TTC549 (cell line): ENCODE data around the gene PARD3.
"Not testable (repeated sequence)": the region's sequence is repeated elsewhere in the genome, so short reads cannot be mapped to it uniquely, and the experiment has no call there.

Experiments used
- FAIRE-seq: peaks from 2 replicates; lab custom pipeline; 2012; peaks lifted over from hg19 to GRCh38; lab: Jason Lieb, UNC

Gene PARD3

DNA sequence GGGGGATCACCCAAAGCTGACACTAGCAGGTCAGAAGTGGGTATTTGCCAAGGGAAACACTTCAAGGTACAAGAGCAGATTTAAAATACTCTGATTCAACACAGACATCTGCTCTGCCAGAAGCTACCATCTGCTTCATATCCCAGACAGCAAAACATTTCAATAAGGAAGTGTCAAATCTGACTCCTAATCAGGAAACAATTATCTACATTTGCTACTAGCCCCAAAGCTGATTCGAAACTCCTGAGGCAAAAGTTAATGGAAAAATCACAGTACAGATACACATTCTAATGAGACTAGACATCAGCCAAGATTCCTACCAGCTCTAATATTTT lies 48.9 kb downstream of the PARD3 start:
- no peak for FAIRE-seq

DNA sequence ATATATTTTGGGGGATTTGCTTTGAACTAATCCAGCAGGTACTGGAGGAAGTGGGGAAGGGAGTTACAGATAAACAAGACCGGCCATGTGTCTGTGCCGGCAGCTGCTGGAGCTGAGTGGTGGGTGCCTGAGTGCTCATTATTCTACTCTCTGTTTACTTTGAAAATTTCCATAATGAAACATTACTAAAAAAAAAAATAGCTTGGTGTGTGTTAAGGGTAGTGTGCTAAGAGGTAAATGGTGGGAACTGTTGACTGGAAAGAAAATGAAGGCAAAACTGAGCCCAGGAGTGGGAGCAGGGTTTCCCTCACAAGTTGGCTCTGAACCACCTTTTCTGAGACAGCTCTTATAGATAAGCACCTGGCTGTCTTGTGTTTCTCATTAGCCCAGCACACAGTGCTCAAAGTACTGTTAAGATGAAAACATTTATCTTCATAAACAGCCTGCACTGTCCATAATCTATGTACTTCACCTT lies 50.6 kb downstream of the PARD3 start:
- no peak for FAIRE-seq

DNA sequence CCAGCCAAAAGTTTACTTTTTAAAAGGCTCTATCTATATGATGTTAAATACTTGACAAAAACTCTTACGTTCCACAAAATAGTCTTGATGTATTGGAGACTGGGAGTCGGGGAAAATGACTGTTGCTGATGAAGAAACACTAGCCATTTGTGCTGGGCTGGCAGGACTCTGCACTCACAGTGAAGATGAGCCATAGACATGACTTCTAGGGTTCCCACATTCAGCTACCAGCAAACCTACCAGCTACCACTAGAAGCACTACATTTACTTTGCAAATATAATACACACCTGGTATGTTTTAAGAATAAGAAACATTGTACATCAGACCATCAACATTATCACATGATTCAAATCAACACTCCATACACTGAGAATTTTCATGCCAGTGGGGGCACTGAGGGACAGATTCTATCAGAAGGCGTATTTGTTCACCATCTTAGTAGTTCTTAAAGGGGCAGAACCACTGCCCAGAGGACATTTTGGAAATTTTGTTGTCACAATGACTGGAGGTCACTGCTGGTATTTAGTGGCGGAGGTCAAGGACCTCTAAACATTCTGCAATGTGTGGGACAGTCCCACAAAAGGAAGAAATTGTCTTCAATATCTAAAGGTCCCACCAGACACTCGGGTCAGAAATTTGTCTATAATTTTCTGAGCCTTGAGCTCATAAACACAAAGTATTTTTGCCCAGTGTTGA lies 52.3 kb downstream of the PARD3 start:
- no peak for FAIRE-seq

DNA sequence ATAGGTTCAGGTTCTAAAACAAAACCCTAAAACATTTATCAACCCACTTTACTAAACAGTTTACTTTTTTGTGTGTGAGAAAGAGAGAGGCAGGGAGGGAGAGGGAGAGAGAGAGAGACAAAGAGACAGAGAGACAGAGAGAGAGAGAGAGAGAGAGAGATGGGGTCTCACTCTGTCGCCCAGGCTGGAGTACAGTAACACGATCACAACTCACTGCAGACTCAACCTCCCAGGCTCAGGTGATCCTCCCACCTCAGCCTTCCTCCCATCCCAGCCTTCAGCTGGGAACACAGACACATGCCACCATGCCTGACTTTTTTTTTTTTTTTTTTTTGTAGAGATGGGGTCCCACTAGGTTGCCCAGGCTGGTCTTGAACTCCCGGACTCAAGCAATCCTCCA lies 52.9 kb downstream of the PARD3 start:
- FAIRE-seq = no peak

DNA sequence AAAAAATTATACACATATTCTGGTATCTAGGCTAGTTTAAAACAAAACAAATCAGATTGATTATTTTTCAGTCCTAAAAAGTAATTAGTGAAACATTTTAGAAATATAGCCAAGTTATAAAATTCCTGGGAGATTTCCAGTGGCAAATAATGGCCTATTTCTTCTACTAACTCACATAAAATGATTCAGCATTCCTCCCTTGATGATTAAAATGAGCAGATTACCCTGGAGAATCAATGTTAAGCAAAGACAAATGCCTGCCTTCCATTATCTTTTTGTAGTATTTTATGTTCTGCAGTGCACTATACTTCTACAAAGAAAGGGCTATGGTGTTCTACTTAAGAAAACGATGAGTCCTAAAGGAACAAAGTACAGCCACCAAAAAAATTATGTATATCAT lies 53.6 kb downstream of the PARD3 start:
- FAIRE-seq = no peak

DNA sequence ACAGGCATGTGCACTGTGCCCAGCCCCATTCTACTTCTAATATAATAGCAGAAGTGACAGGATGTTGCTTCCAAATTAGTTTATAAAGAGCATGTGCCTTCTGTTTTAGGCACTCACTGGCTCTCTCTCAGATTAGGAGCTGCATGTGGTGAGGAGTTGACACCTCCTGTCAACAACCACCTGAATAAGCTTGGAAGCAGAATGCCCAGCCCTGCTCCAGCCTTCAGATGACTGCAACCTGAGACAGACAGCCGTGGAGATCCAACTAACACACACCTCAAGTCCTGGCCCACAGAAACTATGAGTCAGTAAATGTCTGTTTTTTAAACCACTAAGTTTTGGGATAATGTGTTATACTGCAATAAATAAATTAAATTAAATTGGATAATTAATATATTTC lies 54.5 kb downstream of the PARD3 start:
- no peak for FAIRE-seq

DNA sequence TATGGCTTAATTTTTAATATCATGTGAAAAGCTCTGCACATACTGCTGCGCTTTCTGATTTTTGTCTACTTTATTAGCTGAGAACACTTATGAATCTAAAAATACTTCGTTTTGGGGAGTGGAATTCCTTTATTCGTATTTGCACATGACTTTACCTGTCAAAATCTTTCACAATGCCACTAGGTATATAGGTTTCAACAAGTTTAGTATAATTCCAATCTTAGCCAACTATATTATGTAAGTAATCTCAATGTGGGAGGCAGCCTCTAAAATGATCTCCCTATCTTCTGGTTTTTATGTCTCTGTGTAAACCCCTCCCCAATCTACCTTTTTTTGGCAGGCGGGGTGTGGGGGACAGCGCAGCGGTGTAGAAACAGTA lies 55.3 kb downstream of the PARD3 start:
- no peak for FAIRE-seq

DNA sequence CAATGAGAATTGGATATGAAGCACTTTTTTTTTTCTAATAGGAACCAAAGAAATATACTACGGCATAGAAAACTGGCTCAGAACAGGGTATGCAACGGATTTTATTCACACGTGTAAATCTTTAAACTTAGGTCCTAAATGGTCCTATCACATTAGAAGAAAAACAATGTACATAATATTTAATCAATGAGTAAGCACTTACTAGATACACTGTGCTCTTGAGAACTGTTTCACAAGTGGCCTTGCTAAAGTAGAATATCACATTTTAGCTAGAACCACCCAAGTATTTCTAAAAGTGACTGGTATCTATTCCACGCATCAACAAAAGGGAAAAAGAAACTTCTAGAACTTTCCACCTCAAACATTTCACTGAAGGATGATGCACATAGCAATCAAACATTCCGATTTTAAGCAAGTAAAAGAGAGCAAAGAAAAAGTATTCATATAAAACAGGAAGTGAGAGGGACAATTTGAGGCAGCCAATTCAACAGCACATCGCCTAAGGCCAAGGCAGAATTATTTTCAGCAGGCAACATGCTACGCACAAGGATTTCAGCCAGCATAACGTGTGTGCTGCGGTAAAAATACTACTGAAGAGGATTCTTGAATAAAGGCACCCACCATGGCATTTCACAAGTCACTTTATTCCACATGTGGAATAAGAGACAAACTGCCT lies 55.8 kb downstream of the PARD3 start:
- FAIRE-seq = no peak

DNA sequence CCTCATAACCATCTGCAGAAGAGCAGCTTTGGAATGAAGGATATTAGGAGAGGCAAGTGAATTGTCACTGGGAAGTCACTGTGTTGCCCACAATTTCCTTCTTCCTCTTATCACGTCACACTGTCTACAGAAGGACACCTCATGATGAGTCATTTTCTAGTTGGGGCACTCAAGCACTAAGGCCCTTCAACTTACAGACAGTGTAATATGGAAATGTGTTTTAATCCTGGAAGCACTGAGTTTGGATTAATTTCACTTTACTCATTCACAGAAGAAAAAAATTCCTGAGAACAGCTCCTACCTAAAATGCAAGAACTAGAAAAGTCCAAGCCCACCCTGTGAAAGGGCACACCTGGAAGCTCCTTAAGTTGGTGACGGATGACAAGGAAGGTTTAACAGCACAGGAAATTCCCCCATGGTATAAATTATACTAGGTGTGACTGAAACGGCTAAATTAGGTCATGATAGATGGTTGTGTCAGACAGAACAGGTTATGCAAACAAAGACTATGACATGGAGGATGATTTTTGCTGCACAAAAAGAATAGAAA lies 56.6 kb downstream of the PARD3 start:
- FAIRE-seq = no peak

DNA sequence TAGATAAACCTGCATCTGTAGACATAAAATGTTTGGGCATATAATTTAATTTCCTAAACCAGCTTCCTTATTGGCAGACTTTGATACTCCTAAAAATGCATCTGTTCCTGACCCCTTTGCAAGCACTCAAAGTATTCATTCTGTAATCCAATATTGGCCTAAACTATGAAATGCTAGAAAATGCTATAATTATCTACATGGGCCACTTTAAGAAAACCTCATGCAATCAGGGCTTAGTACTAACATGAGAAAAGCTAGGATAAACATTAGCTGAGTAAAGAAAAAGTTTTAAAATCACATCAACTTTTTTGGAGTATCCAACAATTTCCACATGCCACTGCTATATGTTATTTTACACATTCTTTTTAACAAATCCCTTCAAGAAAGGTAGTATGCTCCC lies 57.2 kb downstream of the PARD3 start:
- FAIRE-seq = no peak

DNA sequence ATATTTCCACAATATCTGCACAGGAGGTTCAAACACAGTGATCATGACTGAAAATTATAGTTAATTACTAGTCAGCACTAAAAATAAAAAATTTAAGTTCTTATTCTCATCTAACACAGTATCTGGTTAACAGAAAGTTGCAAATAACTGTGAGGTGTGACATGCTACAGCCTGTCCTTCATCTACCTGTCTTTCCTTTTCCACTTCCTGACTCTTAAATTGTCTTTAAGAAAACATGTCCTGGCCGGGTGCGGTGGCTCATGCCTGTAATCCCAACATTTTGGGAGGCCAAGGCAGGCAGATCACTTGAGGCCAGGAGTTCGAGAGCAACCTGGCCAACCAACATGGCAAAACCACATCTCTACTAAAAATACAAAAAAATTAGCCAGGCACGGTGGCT lies 57.9 kb downstream of the PARD3 start:
- not testable (repeated sequence) for FAIRE-seq

DNA sequence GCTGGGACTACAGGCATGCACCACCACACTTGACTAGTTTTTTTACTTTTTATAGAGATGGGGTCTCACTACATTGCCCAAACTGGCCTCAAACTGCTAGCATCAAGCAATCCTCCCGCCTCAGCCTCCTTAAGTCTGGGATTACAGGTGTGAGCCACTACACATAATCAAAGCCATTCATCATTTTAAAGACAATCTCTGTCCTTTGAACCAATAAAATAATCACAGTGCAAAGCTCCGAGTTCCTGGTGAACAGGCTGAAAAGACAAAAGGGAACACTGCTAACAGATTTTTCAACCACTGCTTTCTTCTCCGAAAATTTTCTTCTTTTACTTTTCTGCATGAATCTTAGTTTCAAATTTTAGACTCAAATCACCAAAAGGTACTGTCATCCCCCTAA lies 58.5 kb downstream of the PARD3 start:
- FAIRE-seq = no peak

DNA sequence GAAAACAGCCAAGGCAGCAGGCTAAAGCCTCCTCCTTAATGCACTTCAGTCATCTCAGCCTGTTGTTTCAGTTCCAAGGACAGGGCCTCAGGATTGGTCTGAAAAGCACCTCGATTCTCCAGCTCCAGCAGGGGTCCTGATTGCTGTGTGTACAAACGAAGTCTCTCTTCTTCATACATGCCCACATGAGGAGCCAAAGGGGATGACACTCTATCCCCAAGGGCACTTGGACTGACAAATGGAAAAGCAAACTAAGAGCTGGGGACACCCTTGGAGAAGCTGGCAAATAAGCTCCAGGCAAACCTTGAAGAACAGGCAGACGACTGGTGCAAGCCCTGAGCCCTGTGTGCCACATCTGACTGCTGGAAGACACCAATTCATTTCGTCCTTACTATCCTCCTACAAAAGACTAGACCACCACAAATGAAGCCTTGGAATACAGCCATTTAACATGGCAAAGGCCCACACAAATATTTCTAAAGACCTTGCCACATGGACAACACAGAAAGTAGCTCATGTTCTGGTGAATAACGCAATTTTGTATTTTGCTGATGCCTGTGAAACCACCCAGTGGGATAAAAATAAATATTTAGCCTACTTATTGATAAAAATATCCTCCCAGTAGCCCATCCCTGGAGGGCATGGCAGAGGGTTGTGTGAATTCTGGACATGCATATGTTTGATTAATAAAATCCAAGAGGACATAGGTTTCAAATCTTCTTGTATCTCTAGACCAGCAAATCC lies 61.9 kb downstream of the PARD3 start:
- FAIRE-seq = no peak

DNA sequence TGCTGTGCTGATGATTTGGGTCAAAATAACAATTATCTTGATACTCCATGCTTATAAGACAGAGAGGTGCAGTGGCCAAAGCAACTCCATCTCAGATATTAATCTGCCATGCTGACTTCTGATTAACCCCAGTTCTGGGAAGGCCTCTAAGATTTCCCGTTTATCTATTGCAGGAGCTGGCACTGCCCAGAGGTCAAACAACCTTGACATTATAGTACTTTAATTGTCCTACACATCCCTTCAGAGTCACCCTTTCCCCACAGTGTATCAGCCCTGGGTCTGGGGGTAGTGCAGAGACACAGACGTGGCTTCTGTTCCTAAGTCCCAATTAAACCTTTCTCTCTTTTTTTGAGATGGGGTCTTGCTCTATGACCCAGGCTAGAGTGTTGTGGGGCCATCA lies 63.8 kb downstream of the PARD3 start:
- no peak for FAIRE-seq

DNA sequence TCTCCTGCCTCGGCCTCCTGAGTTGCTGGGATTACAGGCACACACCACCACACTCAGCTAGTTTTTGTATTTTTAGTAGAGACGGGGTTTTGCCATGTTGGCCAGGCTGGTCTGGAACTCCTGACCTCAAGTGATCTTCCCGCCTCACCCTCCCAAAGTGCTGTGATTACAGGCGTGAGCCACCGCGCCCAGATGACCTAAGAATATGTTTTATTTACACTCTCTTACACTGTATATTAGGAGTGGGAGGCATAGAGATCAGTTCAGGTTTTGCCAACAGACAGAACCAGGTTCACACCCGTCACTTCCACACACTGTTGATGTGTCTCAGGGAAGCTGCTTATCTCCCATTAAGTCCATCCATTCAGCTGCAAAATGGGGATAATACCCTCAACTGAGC lies 64.3 kb downstream of the PARD3 start:
- FAIRE-seq = not testable (repeated sequence)

DNA sequence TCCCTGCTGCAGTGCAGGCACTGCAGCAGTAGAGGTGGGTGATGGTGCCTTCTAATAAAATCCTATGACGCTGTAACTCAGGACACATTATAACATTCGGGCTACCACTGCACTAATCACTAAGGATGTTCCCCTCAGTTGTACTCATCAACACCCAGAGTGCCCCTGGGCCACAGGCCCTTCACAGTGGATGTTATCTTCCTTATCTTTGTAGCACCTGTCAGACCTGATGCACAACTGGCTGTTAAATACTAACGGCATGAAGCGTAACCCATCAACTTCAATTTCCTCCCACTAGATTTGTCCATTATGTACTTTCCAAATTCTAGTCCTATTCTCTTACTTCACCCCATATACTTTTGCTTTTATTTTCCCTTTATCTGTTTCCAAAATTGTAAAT lies 66.3 kb downstream of the PARD3 start:
- no peak for FAIRE-seq

DNA sequence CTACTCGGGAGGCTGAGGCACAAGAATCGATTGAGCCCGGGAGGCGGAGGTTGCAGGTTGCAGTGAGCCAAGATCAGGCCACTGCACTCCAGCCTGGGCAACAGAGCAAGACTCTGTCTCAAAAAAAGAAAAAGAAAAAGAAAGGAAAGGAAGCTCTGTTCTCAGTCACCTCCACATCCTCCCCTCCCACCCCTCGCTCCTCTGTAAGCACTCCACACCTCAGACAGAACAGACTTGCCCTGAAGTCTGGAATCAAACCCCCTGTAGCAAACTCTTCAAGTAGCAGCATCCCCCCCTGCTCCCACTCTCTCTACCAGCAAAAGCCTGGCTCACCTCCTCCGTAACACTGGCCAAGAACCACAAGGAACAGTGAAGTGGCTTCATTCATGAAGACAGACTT lies 66.7 kb downstream of the PARD3 start:
- no peak for FAIRE-seq

DNA sequence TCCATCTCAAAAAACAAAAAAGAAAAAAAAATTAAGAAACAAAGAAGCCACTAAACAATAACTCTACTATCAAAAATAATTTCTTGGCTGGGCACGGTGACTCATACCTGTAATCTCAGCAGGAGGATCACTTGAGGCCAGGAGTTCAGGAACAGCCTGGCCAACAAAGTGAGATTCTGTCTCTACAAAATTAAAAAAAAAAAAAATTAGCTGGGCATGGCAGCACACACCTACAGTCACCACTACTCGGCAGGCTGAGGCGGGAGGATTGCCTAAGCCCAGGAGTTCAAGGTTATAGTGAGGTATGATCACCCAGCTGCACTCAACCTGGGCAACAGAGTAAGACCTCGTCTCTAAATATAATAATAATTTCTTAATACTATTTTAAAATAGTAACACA lies 69.0 kb downstream of the PARD3 start:
- no peak for FAIRE-seq

DNA sequence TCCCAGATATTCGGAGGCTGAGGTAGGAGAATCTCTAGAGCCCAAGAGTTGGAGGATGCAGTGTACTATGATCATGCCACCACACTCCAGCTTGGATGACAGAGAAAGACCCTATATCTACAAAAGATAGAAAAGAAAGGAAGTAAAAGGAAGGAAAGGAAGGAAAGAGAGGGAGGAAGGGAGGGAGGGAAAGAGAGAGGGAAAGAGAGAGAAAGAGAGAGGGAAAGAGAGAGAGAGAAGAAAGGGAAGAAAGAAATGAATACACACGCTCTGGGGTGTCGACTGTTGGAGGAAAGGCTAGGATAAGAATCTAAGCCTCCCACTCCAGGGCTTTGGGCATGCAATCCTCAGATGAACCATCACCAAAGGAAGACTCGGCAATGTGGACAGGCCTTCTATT lies 69.9 kb downstream of the PARD3 start:
- FAIRE-seq = no peak

DNA sequence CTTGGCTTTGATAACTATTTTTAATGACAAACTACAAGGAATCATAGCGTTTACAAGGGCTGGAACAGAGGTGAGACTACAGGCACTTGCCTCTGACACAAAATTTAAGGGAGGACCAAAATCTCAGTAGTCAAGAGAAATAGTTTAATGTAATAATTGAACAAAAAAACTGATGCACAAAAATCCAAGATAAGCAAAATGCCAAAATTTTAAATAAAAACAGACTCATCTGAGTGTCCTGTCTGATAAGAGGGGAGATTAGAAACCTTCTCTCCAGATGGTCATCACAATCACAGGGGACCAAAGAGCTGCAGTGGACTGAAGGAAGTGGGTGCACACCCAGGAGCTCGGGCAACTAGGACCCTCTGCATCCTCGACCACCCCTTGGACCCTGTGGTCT lies 70.5 kb downstream of the PARD3 start:
- FAIRE-seq = no peak

DNA sequence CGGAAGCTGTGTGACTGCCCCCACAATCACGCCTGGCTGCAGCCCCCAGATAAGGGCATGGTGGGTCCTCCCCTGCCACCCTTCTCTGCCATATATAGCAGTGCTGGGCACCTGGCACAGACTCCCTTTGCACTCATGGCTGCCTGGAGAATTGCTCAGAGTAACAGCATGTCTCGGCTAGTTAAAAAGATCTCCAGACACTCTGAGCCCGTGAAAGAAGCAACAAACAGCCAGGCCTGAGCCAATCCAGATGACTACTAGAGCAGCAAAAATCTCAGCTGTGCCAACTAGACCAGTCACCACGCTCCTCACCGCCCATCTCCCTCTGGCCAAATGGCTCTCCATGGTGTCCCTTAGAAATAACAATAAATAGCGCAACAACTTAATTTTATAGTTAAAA lies 71.3 kb downstream of the PARD3 start:
- FAIRE-seq = no peak

DNA sequence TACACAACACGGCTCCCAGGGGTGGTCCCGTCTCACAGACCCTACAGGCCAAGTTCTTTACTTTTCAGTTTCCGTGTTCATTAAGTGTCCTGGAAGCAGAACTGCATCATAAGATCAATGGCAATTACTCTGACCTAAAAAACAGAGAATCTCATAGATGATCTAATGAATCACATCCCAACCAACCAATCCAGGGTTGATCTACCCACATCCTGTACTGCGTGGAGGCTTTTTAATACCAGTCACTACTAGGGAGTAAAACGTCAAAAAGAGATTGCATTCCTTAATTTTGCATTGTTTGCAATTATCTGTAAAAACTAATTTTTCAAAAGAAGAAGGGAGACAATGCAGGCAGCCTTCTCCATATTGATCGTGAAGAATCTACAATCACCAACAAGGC lies 72.6 kb downstream of the PARD3 start:
- no peak for FAIRE-seq

DNA sequence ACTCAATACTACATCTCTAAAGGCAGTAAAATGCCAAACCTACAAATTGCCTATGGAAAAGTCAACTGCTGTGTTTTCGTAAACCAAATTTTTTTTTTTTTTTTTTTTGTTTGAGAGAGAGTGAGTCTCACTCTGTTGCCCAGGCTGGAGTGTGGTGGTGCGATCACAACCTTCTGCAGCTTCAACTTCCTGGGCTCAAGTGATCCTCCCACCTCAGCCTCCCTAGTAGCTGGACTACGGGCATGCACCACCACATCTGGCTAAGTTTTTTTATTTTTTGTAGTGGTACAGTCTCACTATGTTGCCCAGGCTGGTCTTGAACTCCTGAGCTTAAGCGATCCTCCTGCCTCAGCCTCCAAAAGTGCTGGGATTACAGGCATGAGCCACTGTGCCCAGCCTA lies 74.0 kb downstream of the PARD3 start:
- FAIRE-seq = not testable (repeated sequence)
